GM23338 (cell line): ENCODE measurements around the gene CMSS1. TPM values are rescaled to one million over a fixed set of nuclear protein-coding genes. Genes with fewer than 3 reads are reported as not detected.

ENCODE experiments used
- ATAC-seq: fragments of 200-7000 bp; cut with Tn5 transposase; 3 replicates; pipeline ENCODE4 v1.9.1; 2020
- DNase-seq: peaks from one replicate; pipeline ENCODE4 v3.0.0-alpha.2; 2015; ENCODE audit warnings: low spot score
- H2AFZ ChIP-seq: fragments of 200-600 bp; sonication (generic); 2 replicates; pipeline ENCODE4 v1.8.0; 2016; ENCODE audit warnings: antibody characterized with exemption, mild to moderate bottlenecking, moderate library complexity
- H3F3A ChIP-seq: fragments of 200-600 bp; sonication (generic); replicated peaks from 2 replicates; pipeline ENCODE4 v1.8.0; 2017; ENCODE audit warnings: antibody characterized with exemption, mixed run types, low read depth
- H3K27ac ChIP-seq: fragments of 200-600 bp; sonication (generic); 2 replicates; pipeline ENCODE4 v1.6.1; 2016; ENCODE audit warnings: low read depth
- H3K27me3 ChIP-seq: fragments of 200-600 bp; sonication (generic); 2 replicates; pipeline ENCODE4 v1.8.0; 2016; ENCODE audit warnings: mild to moderate bottlenecking, mixed run types, moderate library complexity; ENCODE audit not compliant: insufficient read depth
- H3K36me3 ChIP-seq: fragments of 200-600 bp; sonication (generic); 2 replicates; pipeline ENCODE4 v1.8.0; 2016; ENCODE audit warnings: mild to moderate bottlenecking; ENCODE audit not compliant: insufficient read depth
- H3K4me1 ChIP-seq: fragments of 200-600 bp; sonication (generic); 2 replicates; pipeline ENCODE4 v1.8.0; 2016; ENCODE audit warnings: mild to moderate bottlenecking, moderate library complexity; ENCODE audit not compliant: insufficient read depth
- H3K4me2 ChIP-seq: fragments of 200-600 bp; sonication (generic); 2 replicates; pipeline ENCODE4 v1.7.1; 2017; ENCODE audit warnings: mixed run types
- H3K4me3 ChIP-seq: fragments of 200-600 bp; sonication (generic); 2 replicates; pipeline ENCODE4 v1.6.1; 2016; ENCODE audit warnings: mixed run types
- H3K79me2 ChIP-seq: fragments of 200-600 bp; sonication (generic); replicated peaks from 2 replicates; pipeline ENCODE4 v1.8.0; 2017; ENCODE audit warnings: mild to moderate bottlenecking; ENCODE audit not compliant: insufficient read depth
- H3K9me2 ChIP-seq: fragments of 200-600 bp; sonication (generic); 2 replicates; pipeline ENCODE4 v1.8.0; 2017; ENCODE audit not compliant: insufficient read depth
- H4K20me1 ChIP-seq: fragments of 200-600 bp; sonication (generic); replicated peaks from 2 replicates; pipeline ENCODE4 v1.8.0; 2017; ENCODE audit warnings: mild to moderate bottlenecking; ENCODE audit not compliant: insufficient read depth
- H3K27ac Mint-ChIP-seq: 2 replicates; pipeline ENCODE4 v1.8.0; 2020; ENCODE audit warnings: inconsistent platforms, mild to moderate bottlenecking, moderate library complexity, mixed read lengths
- H3K27me3 Mint-ChIP-seq: 3 replicates; pipeline ENCODE4 v1.8.0; 2022; ENCODE audit warnings: low read depth, mild to moderate bottlenecking, moderate library complexity, mixed read lengths, inconsistent platforms; ENCODE audit not compliant: insufficient read depth, poor library complexity
- H3K36me3 Mint-ChIP-seq: 3 replicates; pipeline ENCODE4 v1.8.0; 2021; ENCODE audit warnings: low read depth, mild to moderate bottlenecking, inconsistent platforms, moderate library complexity, mixed read lengths
- H3K4me1 Mint-ChIP-seq: 3 replicates; pipeline ENCODE4 v1.8.0; 2020; ENCODE audit warnings: mild to moderate bottlenecking, inconsistent platforms, mixed read lengths
- H3K4me3 Mint-ChIP-seq: 3 replicates; pipeline ENCODE4 v1.8.0; 2021; ENCODE audit warnings: moderate library complexity, mild to moderate bottlenecking, inconsistent platforms, mixed read lengths
- H3K9me3 Mint-ChIP-seq: 3 replicates; pipeline ENCODE4 v1.8.0; 2020; ENCODE audit warnings: moderate library complexity, mild to moderate bottlenecking, inconsistent platforms, mixed read lengths
- CREB1 ChIP-seq: fragments of 250-450 bp; sonication (Bioruptor Pico); IDR thresholded peaks from 2 replicates; pipeline ENCODE4 v1.5.0; 2020; ENCODE audit warnings: low read depth, mild to moderate bottlenecking, moderate library complexity
- EZH2 ChIP-seq: fragments of 200-600 bp; sonication (generic); IDR thresholded peaks from one replicate; pipeline ENCODE4 v1.8.0; 2017; ENCODE audit warnings: antibody characterized with exemption, mild to moderate bottlenecking, low read depth; ENCODE audit not compliant: unreplicated experiment
- JUNB ChIP-seq: IDR thresholded peaks from one replicate; pipeline ENCODE4 v1.6.1; 2016; ENCODE audit warnings: antibody characterized with exemption; ENCODE audit not compliant: unreplicated experiment
- NANOG ChIP-seq: IDR thresholded peaks from 2 replicates; pipeline ENCODE4 v1.6.1; 2016; ENCODE audit warnings: antibody characterized with exemption, borderline replicate concordance
- STAT1 ChIP-seq: IDR thresholded peaks from one replicate; pipeline ENCODE4 v1.6.1; 2016; ENCODE audit warnings: antibody characterized with exemption; ENCODE audit not compliant: unreplicated experiment
- ZNF114 ChIP-seq: fragments of 250-450 bp; sonication (Bioruptor Pico); IDR thresholded peaks from 2 replicates; pipeline ENCODE4 v1.5.0; 2020; ENCODE audit warnings: mild to moderate bottlenecking, moderate library complexity
- polyA plus RNA-seq: library from polyadenylated mRNA; unstranded; fragments of >200 nt; fragmentation: Nextera tagmentation; extraction: Ambion mirVana; gene quantifications from 2 replicates; pipeline ENCODE4 v1.2.1, GENCODE V29; 2016
- total RNA-seq: library from RNA; depleted of rRNA; stranded (reverse); fragments of >200 nt; shearing (Covaris generic); gene quantifications from 2 replicates; pipeline ENCODE4 v1.2.3, GENCODE V29; 2014
- TF ChIP-seq, protein P1 (sequence below), 2 experiments: fragments of 200-600 bp in 1 of 2; sonication (generic) in 1 of 2; conservative IDR thresholded peaks; 2 replicates each; pipeline versions ENCODE4 v1.5.1 to v1.6.1; 2016 to 2017; ENCODE audit warnings: antibody characterized with exemption in 2 of 2, low read depth in 2 of 2, mild to moderate bottlenecking in 2 of 2, moderate library complexity in 1 of 2
- TF ChIP-seq, protein P2 (sequence below): IDR thresholded peaks from 2 replicates; pipeline ENCODE4 v1.6.1; 2016; ENCODE audit warnings: antibody characterized with exemption
- TF ChIP-seq, protein P3 (sequence below): fragments of 250-450 bp; sonication (Bioruptor Pico); IDR thresholded peaks from 2 replicates; pipeline ENCODE4 v1.5.0; 2020; ENCODE audit warnings: mild to moderate bottlenecking, moderate library complexity
- TF ChIP-seq, protein P4 (sequence below): IDR thresholded peaks from one replicate; pipeline ENCODE4 v1.6.1; 2018; ENCODE audit warnings: antibody characterized with exemption; ENCODE audit not compliant: unreplicated experiment

Gene CMSS1
- total and polyA plus RNA-seq, 2 experiments from 2014 or later, result 39.4 to 187 TPM

DNA sequence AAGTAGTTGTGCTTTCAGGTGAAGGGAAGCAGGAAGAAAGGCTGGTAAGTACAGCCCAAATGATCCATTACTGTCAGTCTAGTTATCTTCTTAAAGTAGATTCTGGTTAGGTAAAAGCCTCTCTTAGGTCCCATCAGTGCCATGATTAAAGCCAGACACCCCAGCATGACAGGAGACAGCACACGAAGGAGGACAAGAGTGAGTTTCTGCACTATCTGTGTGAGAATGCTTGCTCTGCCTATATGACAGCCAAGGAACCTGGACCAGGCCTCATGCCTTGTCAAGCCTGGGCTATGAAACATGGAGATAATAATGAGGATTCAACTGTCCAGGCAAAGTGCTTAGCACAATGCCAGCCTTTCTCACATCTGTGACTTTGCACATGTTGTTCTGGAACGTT lies 310.1 kb downstream of the CMSS1 start (continued):
- TF ChIP-seq, protein P1, sequence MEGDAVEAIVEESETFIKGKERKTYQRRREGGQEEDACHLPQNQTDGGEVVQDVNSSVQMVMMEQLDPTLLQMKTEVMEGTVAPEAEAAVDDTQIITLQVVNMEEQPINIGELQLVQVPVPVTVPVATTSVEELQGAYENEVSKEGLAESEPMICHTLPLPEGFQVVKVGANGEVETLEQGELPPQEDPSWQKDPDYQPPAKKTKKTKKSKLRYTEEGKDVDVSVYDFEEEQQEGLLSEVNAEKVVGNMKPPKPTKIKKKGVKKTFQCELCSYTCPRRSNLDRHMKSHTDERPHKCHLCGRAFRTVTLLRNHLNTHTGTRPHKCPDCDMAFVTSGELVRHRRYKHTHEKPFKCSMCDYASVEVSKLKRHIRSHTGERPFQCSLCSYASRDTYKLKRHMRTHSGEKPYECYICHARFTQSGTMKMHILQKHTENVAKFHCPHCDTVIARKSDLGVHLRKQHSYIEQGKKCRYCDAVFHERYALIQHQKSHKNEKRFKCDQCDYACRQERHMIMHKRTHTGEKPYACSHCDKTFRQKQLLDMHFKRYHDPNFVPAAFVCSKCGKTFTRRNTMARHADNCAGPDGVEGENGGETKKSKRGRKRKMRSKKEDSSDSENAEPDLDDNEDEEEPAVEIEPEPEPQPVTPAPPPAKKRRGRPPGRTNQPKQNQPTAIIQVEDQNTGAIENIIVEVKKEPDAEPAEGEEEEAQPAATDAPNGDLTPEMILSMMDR (conservative IDR thresholded peaks at IDR 0.05; ENCODE audit: low read depth in 2 of 2), result no peak
- TF ChIP-seq NANOG (no peak), CREB1 (CRISPR knock-in tag) (no peak)

DNA sequence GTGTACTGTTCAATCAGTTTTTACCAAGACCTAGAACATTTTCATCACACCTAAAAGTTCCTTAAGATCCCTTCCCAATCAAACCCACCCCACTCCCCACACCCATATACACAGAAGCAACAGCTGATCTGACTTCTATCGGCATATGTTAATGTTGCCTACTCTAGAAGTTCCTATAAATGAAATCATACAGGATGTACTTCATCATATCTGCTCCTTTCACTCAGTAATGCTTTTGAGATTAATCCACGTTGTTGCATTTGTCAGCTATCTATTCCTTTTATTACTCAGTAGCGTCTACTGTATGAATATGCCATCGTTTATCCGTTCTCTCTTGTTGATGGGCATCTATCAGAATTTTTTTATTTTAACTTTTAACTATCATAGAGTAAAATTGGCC lies 310.9 kb downstream of the CMSS1 start:
- Histone ChIP-seq H4K20me1 (no peaks in the 10 kb centered on the region), H3K36me3 (no peaks in the 10 kb centered on the region), H3K27me3 (no peaks in the 10 kb centered on the region), H3K4me2 (no peak overlapping the region), H3K27ac (no peak overlapping the region), H3F3A (no peaks in the 10 kb centered on the region), H3K79me2 (no peaks in the 10 kb centered on the region), H3K9me2 (no peaks in the 10 kb centered on the region), H3K4me3 (no peak overlapping the region), H3K4me1 (no peaks in the 10 kb centered on the region), H2AFZ (no peak overlapping the region)
- Mint-ChIP-seq H3K27me3 (no peaks in the 10 kb centered on the region), H3K27ac (no peak overlapping the region), H3K4me3 (no peak overlapping the region), H3K36me3 (no peaks in the 10 kb centered on the region), H3K9me3 (no peaks in the 10 kb centered on the region), H3K4me1 (no peaks in the 10 kb centered on the region; the same call in 1 of the 3 replicates)
- DNase-seq (no peak), ATAC-seq (no peak)
- TF ChIP-seq JUNB (no peak), ZNF114 (CRISPR knock-in tag) (no peak), STAT1 (no peak), EZH2 (no peak), CREB1 (CRISPR knock-in tag) (no peak), NANOG (no peak)
- TF ChIP-seq, protein P2, sequence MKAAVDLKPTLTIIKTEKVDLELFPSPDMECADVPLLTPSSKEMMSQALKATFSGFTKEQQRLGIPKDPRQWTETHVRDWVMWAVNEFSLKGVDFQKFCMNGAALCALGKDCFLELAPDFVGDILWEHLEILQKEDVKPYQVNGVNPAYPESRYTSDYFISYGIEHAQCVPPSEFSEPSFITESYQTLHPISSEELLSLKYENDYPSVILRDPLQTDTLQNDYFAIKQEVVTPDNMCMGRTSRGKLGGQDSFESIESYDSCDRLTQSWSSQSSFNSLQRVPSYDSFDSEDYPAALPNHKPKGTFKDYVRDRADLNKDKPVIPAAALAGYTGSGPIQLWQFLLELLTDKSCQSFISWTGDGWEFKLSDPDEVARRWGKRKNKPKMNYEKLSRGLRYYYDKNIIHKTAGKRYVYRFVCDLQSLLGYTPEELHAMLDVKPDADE, result no peak
- TF ChIP-seq, protein P3, sequence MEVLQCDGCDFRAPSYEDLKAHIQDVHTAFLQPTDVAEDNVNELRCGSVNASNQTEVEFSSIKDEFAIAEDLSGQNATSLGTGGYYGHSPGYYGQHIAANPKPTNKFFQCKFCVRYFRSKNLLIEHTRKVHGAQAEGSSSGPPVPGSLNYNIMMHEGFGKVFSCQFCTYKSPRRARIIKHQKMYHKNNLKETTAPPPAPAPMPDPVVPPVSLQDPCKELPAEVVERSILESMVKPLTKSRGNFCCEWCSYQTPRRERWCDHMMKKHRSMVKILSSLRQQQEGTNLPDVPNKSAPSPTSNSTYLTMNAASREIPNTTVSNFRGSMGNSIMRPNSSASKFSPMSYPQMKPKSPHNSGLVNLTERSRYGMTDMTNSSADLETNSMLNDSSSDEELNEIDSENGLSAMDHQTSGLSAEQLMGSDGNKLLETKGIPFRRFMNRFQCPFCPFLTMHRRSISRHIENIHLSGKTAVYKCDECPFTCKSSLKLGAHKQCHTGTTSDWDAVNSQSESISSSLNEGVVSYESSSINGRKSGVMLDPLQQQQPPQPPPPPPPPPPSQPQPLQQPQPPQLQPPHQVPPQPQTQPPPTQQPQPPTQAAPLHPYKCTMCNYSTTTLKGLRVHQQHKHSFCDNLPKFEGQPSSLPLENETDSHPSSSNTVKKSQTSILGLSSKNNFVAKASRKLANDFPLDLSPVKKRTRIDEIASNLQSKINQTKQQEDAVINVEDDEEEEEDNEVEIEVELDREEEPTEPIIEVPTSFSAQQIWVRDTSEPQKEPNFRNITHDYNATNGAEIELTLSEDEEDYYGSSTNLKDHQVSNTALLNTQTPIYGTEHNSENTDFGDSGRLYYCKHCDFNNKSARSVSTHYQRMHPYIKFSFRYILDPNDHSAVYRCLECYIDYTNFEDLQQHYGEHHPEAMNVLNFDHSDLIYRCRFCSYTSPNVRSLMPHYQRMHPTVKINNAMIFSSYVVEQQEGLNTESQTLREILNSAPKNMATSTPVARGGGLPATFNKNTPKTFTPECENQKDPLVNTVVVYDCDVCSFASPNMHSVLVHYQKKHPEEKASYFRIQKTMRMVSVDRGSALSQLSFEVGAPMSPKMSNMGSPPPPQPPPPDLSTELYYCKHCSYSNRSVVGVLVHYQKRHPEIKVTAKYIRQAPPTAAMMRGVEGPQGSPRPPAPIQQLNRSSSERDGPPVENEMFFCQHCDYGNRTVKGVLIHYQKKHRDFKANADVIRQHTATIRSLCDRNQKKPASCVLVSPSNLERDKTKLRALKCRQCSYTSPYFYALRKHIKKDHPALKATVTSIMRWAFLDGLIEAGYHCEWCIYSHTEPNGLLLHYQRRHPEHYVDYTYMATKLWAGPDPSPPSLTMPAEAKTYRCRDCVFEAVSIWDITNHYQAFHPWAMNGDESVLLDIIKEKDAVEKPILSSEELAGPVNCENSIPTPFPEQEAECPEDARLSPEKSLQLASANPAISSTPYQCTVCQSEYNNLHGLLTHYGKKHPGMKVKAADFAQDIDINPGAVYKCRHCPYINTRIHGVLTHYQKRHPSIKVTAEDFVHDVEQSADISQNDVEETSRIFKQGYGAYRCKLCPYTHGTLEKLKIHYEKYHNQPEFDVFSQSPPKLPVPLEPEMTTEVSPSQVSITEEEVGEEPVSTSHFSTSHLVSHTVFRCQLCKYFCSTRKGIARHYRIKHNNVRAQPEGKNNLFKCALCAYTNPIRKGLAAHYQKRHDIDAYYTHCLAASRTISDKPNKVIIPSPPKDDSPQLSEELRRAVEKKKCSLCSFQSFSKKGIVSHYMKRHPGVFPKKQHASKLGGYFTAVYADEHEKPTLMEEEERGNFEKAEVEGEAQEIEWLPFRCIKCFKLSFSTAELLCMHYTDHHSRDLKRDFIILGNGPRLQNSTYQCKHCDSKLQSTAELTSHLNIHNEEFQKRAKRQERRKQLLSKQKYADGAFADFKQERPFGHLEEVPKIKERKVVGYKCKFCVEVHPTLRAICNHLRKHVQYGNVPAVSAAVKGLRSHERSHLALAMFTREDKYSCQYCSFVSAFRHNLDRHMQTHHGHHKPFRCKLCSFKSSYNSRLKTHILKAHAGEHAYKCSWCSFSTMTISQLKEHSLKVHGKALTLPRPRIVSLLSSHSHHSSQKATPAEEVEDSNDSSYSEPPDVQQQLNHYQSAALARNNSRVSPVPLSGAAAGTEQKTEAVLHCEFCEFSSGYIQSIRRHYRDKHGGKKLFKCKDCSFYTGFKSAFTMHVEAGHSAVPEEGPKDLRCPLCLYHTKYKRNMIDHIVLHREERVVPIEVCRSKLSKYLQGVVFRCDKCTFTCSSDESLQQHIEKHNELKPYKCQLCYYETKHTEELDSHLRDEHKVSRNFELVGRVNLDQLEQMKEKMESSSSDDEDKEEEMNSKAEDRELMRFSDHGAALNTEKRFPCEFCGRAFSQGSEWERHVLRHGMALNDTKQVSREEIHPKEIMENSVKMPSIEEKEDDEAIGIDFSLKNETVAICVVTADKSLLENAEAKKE, result no peak
- TF ChIP-seq, protein P4, sequence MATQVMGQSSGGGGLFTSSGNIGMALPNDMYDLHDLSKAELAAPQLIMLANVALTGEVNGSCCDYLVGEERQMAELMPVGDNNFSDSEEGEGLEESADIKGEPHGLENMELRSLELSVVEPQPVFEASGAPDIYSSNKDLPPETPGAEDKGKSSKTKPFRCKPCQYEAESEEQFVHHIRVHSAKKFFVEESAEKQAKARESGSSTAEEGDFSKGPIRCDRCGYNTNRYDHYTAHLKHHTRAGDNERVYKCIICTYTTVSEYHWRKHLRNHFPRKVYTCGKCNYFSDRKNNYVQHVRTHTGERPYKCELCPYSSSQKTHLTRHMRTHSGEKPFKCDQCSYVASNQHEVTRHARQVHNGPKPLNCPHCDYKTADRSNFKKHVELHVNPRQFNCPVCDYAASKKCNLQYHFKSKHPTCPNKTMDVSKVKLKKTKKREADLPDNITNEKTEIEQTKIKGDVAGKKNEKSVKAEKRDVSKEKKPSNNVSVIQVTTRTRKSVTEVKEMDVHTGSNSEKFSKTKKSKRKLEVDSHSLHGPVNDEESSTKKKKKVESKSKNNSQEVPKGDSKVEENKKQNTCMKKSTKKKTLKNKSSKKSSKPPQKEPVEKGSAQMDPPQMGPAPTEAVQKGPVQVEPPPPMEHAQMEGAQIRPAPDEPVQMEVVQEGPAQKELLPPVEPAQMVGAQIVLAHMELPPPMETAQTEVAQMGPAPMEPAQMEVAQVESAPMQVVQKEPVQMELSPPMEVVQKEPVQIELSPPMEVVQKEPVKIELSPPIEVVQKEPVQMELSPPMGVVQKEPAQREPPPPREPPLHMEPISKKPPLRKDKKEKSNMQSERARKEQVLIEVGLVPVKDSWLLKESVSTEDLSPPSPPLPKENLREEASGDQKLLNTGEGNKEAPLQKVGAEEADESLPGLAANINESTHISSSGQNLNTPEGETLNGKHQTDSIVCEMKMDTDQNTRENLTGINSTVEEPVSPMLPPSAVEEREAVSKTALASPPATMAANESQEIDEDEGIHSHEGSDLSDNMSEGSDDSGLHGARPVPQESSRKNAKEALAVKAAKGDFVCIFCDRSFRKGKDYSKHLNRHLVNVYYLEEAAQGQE, result no peak
- TF ChIP-seq, protein P1 (conservative IDR thresholded peaks at IDR 0.05; ENCODE audit: low read depth in 2 of 2), result no peak
